NCI-H446 (cell line): ENCODE data around the gene DNAH7.

Experiments used
- DNase-seq, 2 experiments: peaks; one replicate each; lab custom pipeline; 2025; lab: John Stamatoyannopoulos, UW

DNAH7 gene

DNA sequence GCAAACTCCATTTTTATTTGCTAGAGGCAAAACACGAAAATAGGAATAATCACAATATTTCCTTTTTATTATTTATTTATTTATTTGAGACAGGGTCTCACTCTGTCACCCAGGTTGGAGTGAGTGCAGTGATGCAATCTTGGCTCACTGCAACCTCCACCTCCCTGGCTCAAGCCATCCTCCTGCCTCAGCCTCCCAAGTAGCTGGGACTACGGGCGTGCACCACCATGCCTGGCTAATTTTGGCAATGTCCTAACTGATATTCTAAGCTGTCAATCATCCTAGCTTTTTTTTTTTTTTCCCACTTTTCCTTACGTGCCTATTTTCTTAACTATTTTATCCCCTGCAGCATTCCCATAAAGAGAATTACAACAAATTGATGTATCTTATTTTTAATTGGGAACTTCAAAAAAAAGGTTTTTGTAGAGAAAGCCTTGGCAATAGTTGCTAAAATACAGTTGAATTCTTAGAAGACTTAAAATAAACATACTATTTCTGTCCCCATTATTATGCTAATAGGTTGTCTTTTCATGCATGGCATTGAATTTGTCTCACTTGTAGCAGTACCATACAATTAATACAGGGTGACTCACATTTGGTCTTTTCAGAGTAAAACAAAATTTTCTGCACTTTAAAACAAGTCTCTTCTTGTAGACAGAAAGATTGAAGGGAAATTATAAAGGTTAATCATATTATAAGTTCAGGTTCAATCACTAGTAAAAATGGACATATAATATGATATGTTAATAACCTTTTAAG is 258.1 kb downstream of the DNAH7 start:
- DNase-seq: no peak

DNA sequence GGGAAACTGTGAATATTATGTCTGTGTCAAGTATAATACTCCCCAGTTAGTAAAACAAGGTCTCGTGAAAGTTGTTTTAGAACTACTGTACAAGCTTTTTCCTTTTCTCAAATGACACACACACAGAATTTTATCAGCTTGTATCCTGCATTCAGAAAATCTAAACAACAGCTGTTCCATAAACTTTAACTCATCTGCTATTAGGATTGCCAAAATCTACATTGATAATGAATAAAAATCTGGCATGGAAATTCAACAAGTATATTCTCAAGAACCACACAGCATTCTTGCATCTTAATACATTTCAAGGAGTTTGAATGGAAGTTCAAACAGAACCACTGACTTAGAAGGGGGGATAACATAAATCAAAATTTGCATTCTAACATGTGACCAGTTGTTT is 260.4 kb downstream of the DNAH7 start:
- no peak for DNase-seq

DNA sequence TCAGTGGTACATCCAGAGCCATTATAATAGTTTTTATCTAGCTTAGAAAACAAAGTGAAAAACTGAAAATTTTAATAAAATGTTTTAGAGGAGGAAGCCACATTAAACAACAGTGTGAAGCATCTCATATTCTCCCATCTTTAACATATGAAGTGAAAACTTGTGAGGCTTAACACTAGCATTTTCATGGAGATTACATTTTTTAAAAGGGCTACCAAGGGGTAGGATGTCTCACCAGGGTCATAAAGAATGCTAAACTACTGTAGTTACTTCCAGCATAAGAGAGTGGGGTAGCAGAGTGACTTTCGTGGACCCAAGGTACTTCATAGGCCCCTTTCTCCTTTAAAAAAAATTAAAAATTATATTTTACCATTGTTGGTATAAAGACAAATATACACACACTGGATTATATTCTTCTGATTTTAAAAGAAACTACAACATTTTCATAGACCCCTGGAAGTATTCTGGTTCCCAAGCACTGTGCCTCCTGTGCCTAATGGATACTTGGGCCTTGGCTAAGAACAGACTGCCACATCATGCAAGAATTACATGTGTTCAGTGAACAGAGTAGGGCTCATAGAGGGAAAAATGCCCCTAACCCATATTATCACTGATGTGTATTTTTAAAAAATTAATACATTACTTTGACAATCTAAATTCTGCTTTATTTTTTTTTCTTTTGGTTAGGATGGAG is 263.2 kb downstream of the DNAH7 start:
- no peak for DNase-seq

DNA sequence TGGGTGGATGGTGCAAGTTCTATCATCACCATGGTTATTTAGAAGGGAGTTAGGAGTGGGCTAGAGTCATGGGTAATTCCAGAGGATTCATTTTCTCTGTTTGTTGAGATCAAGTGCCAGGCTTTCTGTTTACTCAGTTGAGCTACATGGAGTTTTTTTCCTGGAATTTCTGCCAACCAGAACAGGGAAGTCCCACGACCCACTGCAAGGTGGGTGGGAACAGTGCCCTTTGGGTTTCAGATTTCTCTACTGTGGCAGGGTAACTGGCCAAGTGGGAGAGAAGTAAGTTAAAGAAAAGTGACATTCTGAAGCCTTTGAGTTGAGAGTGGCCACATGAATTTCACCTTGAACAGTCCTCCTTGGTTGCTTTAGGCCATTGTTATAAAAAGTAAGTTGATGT is 272.8 kb downstream of the DNAH7 start:
- no peak for DNase-seq

DNA sequence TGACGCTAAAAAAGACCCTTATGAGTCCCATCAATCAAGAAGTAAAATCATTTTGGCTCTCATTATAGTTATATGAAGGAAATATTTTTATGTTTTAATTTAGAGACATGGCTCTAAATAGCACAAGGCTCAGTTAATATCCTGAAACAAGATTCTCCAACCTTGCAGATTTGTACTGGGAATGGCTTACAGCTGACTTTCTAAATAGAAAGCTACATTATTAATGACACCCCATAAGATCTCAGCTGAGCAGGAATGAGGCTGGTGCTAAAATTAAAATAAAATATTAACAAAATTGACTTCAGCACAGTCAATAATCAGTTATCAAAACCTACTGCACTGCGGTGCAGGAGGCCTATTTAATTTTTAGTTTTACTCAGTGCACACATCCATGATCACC is 274.8 kb downstream of the DNAH7 start:
- no peak for DNase-seq

DNA sequence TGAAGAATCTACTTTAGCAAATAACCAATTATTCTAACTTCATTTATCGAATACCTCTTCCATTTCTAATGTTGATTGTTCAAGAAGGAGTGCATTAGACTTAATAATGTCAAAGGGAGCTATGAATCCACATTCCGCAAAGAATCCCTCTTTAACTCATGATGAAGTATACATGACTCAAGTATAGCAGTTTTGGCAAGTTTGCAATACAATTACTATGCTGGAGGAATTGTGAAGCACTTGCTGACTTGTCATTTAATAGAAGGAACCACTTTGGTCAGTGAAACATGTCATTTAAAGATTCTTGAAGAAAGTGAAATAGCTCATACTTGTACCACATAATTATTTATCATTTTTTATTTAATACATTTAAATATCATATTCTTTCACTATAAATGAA is 286.5 kb downstream of the DNAH7 start:
- no peak for DNase-seq

DNA sequence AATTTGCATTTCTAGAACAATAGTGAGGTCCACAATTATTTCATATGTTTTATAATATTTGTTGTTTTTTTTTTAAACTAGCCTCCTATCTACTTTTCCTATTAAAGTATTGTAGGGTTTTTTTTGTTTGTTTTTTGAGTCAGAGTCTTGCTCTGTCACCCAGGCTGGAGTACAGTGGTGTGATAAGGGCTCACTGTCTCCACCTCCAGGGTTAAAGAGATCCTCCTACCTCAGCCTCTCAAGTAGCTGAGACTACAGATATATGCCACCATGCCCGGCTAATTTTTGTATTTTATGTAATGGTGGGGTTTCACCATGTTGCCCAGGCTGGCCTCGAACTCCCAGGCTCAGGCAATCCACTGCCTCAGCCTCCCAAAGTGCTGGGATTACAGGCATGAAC is 289.1 kb downstream of the DNAH7 start:
- DNase-seq: no peak

DNA sequence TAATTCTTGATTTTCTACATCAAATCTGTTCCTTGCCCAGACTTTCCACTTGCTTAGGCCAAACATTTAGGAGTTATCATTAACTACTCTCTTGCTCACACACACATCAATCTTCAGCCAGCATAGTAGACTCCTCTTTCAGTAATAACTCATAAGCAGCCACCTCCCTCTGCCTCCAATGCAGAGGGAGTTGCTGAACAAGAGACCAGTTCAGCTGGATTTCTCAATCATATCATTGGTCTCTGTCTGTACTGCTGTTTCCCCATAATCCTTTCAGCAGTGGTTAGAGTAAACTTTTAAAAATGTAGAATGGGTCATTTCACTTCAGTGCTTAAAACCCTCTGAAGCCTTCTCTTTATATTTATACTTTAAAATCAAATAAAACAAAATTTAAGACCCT is 298.7 kb downstream of the DNAH7 start:
- DNase-seq: no peak

DNA sequence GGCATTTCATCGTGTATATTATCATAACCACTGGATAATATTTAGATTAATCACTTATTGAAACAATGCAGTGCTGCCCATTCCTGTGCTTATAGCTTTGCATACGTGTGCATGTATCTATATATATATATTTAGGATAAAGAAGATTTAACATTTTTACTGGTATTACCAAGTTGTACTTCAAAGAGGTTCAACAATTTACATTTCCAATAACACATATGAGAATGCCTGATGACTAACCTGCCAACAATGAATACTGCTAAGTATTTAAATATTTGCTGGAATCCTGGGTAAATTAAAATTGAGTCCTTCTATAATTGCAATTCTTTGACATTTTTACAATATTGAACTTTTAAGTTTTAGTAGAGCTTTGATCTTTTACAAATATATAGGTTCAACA is 300.2 kb downstream of the DNAH7 start:
- no peak for DNase-seq

DNA sequence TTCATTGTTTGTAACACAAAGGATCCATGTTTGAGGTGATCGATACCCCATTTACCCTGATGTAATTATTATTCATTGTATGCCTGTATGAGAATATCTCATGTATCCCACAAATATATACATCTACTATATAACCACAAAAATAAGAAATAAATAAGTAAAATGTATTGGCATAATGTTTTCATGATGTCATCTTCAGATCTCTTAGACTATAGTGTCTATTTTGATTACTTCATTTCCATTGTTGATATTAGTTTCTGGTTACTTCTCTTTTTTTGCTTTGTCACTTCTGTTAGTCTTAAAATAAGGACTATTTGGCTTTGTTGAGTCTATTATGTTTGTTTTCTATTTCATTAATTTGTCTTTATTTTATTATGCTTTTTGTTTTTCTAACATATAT is 301.9 kb downstream of the DNAH7 start:
- no peak for DNase-seq

DNA sequence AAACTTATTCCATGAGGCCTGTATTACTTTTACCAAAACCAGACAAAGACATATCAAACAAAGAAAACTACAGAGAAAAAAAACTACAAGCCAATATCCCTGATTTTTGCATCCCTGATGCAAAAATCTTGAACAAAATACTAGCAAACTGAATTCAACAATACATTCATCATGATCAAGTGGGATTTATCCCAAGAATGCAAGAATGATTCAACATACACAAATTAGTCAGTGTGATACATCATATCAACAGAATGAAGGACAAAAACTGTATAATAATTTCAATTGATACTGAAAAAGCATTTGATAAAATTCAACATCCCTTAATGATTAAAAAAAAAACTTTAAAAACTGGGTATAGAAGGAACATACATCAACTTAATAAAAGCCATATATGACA is 304.8 kb downstream of the DNAH7 start:
- no peak for DNase-seq

DNA sequence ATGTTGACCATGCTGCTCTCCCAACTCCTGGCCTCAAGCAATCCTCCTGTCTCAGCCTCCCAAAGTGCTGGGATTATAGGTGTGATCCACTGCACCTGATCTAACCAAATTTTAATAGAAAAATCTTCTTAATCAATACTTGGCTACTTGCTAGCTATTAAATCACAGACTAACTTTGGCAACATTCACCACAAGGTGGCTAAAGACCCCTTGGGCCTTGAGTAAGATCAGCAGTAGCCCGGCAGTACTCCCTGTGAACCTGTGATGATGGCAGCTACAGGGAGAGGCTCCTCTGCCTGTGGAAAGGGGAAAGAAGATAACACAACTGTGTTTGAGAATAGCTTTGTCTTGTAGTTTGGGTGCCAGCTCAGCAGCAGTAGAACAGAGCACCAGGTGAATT is 308.8 kb downstream of the DNAH7 start:
- no peak for DNase-seq

DNA sequence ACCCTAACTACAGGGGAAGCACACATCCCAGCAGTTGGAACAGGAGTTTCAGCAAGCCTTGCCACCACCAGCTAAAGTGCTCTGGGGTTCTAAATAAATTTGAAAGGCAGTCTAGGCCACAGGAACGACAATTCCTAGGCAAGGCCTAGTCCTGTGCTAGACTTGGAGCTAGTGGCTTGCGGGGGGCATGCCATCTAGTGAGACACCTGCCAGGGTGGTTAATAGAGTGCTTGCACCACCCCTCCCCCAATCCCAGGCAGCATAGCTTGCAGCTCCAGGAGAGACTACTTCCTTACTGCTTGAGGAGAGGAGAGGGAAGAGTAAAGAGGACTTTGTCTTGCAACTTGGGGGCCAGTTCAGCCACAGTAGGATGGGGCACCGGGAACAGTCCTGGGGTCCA is 309.8 kb downstream of the DNAH7 start:
- no peak for DNase-seq

DNA sequence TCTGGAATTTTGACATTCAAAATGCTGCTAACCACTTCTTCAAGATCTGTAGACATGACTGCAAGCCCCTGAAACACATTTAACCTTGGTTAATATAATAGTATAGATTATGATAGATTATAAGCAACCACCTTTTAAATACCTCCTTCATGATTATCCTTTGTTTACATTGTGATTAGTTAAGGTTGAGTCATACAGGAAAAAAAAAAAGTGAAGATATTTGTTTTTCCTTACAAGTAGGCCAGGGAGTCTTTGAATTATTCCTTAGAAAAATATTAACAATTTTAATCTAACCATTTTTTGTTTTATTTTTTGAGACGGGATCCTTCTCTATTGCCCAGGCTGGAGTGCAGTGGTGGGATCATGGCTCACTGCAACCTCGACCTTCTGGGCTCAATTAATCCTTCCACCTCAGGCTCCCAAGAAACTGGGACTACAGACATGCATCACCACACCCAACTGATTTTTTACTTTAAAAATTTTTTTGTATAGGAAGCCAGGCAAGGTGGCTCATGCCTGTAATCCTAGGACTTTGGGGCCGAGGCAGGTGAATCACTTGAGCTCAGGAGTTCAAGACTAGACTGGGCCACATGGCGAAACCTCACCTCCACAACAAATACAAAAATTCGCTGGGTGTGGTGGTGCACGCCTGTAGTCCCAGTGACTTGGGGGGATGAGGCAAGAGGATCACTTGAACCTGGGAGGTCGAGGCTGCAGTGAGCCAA is 312.3 kb downstream of the DNAH7 start:
- DNase-seq: no peak

DNA sequence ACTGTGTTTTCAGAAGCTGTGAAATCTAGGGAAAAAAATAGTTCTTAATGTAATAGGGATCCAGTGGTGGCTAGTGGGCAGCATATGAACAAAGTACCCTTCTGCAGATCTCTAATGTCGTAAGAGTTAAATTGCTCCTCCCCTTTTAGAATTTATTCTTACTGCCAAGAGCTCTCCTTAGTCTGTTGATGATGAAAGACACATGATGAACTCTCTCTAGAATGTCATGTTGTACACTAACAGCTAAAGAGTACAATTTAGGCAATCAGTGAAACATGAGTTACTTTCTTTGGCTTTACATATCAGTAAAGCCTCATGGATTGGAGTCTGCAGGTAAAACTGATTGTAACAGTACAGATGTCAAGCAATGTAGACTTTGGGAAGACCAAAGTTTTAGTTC is 327.4 kb downstream of the DNAH7 start:
- DNase-seq: no peak

DNA sequence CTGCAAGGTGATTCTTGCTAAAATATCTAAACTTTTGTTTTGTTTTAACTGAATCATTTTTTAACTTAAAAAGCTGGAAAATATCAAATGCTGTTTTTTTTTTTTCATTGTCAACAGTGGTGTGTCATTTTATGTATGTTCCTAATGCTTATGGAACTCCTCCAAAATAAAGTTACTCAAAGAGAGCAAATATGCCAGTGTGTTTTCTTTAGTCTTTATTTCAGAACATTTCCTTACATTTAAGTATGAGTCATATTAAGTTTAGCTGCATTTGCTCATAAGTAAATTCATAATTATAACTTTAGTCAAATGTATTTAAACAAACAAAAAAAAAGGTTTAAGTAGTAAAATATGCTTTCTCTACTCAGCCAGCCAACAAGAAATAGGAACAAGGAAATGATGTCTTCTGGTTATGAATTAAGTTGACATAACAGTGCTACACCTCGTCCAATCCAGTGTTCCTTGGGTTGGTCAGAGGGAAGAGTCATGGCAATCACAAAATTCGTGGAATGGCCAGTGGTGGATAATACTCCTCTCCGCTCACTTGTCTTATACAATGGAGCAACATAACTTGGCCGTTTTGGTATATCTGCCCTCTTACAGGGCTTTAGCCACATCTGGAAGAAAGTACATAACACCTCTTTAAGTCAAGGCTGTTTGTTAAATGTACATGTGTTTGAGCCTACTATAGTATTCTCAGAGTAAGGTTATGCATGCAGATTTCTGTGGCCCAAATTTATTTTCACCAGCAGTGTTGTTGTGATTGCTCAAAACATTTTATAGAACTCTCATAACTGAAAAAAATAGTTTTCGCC is 330.9 kb downstream of the DNAH7 start:
- no peak for DNase-seq

DNA sequence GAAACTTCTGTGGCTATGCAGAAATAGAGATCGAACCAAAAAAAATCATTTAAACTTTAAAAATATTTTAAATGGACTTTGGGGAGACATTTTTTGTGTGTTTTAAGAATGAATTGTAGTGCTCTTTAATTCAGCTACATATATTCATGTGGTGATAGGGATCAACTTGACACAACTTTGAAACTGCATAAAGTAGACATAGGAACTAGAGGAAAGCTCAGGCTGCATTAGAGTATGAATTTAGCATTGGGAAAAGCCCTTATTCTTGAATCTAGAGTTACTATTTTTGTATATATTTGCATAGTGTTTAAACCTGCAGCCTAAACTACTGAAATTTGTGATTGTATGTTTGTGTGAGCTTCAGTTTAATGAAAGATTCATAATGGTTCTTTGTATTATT is 333.3 kb downstream of the DNAH7 start:
- no peak for DNase-seq

DNA sequence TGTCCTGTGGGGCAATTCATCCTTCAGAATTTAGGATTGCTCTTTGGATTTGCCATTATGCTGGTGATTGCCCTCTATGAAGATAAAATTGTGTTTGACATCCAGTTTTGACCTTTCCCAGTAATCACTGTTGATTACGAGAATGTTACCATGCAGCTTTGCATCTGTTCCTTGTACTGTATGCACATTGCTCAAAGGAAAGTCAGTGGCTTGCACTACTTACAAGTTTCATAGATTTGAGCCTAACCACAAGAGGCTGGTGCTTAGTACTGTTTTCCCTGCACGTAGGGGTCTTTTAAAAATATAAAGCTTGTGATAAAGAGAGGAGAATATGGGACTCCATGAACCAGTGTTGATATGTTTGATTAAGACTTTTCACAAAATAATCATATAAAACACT is 333.7 kb downstream of the DNAH7 start:
- DNase-seq: no peak

DNA sequence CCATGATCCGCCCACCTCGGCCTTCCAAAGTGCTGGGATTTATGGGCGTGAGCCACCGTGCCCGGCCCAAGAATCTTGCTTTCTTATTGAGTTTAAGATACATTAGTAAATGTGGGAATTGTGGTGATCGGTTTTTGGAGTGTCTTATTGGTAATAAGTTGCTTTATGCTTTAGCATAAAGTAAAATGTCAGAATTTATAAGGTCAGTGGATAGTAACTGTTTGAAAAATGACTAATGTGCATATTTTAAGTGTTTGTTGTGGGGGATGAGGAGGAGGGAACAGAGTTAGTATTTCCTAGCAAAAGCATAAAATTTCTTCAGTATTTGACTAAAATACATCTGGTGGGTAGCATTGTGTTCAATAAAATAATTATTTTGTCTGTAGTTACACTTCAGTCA is 334.2 kb downstream of the DNAH7 start:
- no peak for DNase-seq

DNA sequence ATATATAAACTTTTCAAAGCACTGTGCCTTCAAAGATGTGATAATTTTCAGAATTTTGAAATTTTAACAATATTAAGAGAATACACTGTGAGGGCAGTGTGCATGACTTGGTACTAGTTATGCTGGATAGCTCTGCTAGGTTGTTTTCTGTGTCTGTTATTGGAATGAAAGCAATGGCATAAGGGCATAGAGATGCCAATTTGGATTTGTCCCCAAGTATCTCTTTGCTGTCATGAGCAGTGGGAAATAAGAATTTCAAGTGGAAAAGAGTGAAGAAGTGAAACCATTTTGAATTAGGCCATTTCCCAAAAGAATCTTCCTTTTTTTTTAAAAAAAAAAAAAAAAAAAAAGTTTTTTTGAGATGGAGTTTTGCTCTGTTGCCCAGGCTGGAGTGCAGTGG is 334.8 kb downstream of the DNAH7 start:
- no peak for DNase-seq

DNA sequence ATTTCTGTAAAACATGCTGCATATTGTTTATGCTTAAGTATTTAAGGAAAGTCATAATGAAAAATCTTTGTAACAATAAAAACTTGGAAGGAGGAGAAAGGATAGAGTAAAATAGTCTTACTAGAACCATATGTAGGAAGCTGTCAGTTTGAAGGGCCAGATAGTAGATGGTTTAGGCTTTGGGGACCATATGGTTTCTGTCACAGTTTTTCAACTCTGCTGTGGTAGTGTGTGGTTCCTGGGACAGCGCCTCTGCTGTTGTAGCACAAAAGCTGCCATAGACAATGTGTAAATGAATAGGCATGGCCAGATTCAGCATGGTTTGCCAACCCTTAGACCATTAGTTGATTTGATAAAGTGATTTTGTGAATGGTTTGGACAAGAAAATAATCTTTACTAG is 336.1 kb downstream of the DNAH7 start:
- no peak for DNase-seq

DNA sequence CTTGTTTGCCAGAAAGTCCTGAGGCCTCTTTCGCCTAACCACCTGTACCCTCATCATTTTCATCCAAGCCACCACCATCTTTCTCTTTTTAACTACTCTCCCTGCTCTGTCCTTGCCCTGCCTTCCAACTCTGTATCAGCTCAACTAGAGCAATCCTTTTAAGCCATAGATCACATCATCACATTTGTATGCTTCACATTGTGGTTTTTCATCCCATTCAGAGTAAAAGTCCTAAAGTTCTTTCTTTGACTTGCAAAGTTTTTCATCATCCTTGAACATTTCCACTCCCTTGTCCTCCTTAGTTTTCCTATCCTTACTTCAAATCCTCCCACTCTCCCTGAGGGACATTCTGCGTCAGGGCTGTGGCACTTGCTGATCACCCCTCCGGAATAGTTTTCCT is 337.7 kb downstream of the DNAH7 start:
- DNase-seq: no peak
